NCI-H2196 (cell line): ENCODE results near the gene SLC25A44.
A peak's percentile ranks its signal among the peaks of the same experiment; 100 is the strongest.

Experiments used
- DNase-seq: peaks from one replicate; lab custom pipeline; 2025; ENCODE audit not compliant: unreplicated experiment; lab: John Stamatoyannopoulos, UW

SLC25A44 gene, protein sequence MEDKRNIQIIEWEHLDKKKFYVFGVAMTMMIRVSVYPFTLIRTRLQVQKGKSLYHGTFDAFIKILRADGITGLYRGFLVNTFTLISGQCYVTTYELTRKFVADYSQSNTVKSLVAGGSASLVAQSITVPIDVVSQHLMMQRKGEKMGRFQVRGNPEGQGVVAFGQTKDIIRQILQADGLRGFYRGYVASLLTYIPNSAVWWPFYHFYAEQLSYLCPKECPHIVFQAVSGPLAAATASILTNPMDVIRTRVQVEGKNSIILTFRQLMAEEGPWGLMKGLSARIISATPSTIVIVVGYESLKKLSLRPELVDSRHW

DNA sequence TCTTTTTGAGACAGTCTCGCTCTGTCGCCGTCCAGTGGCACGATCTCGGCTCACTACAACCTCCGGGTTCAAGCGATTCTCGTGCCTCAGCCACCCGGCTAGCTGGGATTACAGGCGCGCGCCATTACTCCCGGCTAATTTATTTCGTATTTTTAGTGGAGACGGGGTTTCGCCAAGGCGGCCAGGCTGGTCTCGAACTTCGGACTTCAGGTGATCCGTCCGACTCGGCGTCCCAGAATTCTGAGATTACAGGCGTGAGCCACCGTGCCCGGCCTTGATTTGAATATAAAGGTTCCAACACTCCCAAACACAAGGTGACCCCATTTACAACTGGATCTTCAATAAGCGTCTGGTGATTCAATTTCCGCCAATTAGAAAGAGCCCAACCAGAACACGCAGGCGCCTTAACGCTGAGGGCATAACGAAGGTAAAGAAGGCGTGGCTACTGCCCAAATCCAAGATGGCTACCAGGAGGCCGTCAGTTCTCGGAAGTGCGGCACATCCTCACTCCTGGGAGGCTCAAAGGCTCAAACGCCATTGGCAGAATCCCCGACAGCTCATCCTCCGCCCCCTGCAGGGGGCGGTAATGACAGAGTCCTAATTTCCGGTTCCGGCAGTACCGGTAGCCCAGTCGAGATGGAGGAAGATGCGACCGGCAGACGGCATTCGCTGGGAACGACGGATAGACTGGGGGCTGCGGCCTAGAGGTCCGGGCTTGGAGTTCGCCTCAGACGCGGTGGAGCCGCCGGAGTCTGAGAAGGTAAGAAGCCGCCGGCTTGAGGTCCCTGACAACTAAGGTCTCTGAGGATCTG is at the start of gene SLC25A44:
Gene SLC25A44, plus strand, starts transcription at position 617 of the 812 bp plus-strand sequence. CDS start 5,744 bp downstream, outside the sequence.
- peak; percentile 98 for DNase-seq

DNA sequence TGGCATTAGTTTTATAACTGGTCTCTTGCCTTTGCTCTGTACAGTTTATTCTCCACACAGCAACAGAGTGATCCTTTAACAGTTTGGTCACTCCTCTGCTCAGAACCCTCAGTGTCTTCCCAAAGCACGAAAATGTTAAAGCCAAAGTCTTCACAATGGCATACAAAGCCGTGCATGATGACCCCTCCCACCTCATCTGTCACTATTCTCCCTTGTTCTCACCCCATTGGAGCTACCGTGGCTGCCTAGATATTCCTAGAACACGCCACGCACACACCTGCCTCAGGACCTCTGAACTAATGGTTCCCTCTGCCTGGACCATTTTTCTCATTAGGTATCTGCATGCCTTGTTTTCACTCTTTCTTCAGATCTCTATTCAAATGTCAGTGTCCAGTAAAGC is 49.2 kb upstream of the SLC25A44 start:
- no peak for DNase-seq

DNA sequence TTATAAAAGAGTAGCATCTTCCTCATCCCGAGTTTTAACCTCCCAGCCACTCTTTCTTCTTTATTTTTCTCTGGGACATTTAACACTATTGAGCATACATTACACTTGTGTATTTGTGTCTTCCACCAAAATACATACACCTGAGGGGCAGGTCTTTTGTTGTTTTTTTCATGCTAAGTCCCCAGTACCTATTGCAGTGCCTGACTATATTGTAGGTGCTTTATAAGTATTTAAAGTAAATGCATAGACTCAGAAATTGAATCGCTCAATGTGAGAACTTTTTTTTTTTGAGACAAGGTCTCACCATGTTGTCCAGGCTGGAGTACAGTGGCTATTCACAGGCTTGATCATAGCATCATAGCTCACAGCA is 48.3 kb upstream of the SLC25A44 start:
- DNase-seq, result no peak

DNA sequence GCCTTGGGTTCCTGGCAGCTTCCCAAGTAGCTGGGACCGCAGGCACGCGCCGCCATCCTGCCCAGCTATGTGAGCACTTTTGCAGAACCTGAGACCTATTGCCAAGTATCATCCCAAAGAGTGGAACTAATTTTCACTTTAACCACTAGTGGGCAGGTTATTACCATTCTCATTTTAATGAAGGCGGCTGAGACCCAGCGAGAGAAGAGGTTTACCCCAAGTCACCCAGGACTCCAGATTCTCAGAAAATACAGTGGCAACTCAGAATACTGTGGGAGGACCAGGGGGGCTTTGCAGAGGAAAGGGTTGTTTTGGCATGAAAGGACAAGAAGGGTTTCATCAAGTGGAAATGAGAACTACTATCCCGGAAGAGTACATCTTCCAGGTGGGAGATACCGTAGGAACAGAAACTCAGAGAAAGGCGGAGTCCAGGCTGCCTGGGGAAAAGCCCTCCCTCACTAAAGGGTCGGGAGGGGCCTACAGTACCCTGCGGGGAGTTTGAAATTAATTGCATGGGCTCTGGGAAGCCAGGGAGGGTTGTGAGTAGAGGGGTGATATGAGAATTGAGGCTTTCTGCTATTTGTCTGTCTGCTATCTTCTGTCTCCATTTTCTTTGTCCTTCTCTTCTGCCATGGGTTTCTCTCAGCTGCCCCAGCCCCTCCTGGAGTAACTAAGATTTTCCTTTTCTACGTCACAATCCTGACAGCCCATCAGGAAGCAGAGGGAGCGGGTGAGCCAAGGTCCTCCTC is 47.7 kb upstream of the SLC25A44 start:
- DNase-seq, result peak; percentile 91

DNA sequence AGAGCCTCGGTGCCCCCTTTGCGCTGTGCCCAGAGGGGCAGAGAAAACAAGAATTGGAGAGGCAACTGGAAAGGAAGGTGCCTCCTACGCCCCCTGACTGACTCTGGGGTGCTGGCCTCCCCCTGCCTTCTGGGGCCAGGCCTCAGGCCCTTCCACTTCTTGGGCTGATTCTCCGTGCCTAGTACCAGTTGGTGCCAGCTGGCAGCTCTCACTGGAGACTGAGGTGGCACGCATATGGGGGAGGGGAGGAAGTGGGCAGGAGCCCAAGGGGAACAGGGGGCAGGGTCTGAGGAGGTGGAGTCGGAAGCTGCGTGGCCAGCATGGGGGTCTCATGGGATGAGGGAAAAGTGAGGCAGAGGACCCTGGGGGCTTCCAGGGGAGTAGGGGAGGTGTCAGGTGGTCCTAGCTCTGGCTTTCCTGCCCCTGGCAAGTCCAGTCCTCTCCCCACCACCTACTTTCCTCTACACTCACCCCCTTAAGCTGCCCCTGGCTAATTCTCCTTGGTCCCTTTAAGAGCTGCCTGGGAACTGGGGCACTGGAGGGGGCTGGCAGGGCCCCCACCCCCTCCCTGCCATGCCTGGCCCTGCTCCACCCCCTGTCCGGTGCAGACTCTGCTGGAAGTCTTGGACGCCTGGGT is 47.0 kb upstream of the SLC25A44 start:
- DNase-seq, result no peak

DNA sequence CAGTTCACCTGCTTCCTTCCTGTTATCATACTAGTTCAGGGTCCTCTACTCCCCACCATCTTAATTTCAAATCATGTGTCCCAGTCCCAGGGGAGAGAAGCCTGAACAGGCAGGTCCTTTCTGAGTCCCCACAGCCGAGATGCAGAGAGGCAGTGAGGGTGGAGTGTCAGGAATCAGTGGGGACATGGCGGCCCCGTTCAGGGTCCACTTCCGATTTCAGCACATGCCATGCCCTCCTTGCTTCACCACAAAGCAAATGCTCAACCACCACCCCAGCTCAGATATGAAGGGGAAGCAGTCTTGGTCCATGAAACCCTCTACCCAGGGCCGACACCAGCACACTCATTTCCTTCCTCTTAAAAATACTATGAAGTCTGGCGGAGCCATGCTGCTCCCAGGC is 45.7 kb upstream of the SLC25A44 start:
- DNase-seq, result no peak

DNA sequence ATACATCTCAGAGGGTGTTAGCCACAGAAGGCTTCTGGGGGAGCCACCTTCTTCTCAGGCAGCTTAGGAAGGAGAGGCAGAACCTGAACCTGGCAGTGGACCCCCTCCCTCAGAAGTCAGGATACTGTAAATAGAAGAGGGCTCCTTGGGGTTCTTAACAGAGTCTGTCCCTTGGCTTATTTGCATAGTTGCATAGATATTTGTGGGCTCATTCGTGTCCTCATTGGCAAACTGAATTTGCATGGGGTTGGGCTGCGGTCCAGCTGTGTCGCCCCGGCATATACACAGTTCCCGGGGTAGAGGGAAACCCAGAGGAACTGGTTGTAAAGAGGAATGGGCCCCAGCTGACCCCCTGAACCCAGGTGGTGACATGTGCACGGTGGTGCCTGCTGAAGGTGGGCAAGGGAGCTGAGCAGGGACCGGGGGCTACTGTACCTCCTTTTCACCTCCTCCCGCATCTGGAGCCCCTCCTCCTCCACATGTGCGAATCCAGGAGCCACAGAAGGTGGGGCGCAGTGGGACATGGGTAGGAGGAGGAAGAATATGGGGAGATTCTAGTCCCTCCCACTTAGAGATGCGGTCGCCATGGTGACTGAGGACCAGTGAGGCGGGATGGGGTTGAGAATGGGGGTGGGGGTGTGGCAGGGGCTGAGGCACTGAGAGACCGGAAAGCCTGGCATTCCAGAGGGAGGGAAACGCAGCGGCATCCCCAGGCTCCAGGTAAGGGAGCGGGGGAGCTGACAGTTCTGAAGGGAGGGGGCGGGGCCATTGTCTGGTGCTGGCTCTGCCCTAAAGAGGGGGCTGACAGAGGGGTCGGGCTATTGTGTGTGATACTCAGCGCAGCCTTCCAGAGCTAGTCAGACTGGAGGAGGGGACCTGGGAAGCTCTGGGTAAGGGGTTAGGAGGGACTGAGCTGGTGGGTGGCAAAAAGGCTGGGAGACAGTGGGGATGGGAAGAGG is 44.3 kb upstream of the SLC25A44 start:
- DNase-seq, result no peak

DNA sequence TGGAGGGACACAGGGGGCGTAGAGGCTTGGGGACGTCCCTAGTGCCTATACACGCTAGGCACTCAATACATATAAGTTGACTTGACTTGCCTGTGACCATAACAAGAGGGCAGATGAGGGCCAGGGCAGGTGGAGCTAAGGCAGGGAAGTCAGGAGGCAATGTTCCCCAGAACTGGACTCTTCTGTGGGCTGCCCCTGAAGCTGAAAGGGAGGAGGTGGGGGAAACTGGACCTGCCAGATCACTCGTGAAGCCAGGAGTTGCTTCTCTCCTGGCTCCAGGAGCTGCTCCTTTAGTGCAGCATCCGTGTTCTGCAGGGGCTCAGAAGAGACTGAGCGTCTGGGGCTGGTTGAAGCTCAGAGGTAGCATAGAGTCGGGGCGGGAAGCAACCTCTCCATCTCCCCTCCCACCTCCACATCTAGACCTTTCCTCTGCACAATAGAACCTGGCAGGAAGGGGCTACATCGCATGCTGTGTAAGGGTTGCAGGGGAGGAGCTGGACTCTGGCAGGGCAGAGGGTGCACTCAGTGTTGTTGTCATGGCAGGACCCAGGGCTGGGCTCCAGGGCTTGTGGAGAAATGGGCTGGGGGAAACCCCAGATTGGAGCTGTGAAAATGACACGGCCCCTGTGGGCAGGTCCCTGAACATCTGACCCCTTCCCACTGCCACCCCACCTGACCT is 43.4 kb upstream of the SLC25A44 start:
- no peak for DNase-seq

DNA sequence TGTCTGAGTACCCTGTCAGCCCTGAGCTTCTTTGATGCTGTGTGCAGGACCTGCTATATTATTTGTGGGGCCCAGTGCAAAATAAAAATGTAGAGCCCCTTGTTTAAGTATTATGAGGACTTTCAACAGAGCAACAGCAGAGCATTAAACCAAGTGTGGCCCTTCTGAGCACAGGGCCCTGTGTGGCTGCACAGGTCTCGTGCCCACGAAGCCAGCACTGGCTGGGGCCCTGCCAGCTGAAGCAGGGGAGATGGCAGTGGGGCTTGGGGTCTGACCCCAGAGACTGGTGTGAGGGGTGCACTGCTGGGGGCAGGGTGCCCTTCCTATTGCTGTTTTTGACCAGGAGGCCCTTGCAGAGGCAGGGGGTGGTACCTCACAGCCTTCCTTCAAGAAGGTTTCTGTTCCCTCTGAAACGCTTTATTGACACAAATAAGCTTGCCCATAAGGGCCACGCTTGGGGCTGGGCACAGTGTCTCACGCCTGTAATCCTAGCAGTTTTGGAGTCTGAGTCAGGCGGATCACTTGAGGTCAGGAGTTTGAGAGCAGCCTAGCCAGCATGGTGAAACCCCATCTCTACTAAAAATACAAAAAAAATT is 42.7 kb upstream of the SLC25A44 start:
- no peak for DNase-seq

DNA sequence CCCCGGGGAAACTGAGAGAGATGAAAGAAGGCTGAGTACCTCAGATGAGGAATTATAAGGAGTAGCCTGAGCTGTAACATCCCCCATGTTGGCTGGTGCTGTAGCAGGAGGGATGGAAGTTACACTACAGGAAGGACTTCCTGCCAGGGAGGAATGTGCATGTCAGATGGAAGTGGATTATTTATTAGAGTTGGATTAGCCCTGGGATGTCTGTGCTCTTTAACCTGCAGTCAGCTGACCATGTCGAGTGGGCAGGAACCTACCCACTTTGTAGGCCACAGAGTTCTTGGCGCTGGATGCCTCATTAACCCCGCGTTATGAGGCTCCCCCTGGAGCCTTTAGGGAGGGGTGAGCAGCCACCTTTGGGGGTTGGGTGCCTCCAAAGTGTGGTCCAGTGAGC is 41.3 kb upstream of the SLC25A44 start:
- no peak for DNase-seq

DNA sequence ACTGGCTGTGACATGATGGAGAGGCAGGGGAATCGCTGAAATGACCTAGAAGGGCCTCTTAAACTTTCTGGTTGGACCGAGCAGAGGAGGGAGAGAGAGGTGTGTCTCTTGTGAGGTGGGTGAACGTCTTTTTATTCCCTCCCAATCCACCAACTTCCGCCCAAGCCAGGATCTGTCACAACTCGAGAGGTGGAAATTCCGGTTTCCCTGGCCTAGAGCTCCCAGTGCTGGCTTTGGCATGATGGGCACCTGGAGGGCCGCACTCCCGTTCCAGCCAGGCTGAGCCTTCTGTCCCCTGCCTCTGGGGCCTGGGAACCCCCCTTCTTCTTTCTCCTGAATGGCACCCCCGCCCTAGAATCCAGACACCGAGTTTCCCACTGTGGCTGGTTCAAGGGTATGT is 40.5 kb upstream of the SLC25A44 start, which contains the start of gene SEMA4A:
Gene SEMA4A, plus strand, starts transcription at position 224 of the 400 bp plus-strand sequence. CDS start 994 bp downstream, outside the sequence.
- DNase-seq, result no peak

DNA sequence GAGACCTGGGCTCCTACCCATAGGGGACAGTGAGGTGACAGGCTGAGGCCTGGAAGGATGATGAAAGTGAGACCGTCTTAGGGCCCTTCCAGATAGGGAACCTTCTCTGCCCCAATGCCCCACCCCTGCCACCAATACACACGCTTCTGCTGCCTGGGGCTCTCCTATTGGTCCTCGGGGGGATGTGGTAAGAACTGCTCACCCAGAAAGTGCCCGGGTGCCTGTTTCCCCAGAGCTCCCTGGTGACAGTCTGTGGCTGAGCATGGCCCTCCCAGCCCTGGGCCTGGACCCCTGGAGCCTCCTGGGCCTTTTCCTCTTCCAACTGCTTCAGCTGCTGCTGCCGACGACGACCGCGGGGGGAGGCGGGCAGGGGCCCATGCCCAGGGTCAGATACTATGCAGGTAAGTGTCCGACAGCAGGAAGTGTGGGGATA is 39.6 kb upstream of the SLC25A44 start:
- no peak for DNase-seq

DNA sequence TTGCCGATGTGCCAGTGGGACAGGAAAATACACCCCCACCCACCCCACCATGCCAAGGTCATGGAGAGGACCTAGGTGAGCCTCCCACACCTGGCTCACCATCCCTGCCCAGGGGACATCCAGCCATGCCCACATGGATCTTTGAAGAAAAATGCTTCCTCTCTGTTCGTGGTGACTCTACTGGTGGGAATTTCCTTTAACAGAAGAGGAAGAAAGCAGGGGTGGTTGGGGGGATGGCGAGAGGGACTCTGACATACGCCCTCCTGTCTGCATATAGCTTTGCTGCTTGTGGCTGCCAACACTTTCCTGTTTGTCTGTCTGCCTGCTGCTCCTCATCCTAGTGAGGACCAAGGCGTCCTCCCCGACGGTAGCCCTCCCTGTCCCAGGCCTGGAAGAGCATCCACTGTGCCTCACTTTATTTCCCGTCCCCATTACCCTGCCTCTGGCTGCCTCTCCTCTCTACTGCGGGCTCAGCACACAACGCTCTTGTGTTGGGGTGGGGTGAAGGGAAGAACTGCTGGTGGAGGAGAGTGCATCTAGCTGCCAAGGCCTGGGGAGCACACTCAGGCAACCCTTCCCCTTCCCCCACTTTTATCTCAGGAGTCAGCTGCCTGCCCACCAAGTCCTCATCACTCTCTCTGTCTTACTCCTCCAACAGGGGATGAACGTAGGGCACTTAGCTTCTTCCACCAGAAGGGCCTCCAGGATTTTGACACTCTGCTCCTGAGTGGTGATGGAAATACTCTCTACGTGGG is 38.0 kb upstream of the SLC25A44 start:
- DNase-seq, result no peak

DNA sequence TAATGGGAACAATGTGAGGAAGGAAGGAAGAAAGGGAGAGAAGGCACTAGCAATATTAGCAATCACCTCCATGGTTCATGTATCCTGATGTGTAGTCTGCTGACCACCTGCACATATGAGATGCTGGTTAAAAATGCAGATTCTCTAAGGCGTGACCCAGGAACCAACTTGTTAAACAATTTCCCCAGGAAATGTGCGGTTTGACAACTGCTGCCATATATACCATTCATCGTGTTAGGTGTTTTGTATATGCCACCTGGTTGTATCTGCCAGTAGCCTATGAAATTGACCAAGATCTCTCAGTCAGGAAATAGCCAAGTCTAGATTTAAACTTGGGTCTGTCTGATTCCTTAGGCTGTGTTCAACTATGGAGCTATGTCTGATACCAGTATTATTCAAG is 36.4 kb upstream of the SLC25A44 start:
- DNase-seq, result no peak

DNA sequence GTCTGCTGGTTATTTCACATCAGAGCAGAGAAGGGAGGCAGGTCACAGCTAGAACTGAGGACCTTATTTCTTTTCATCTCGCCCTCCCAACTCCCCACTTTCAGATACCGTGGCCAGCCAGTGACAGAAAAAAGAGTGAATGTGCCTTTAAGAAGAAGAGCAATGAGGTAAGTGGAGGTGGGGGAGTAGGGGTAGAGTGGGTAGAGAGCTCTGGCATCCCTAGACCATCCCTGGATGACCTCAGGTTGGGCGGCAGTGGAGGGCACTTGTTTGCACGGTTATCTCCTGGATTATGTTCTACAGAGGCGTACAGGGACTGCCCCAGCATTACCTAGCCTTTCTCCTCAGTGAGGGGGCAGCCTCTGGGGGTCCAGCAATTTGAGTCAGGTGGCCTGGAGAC is 35.9 kb upstream of the SLC25A44 start:
- DNase-seq, result no peak

DNA sequence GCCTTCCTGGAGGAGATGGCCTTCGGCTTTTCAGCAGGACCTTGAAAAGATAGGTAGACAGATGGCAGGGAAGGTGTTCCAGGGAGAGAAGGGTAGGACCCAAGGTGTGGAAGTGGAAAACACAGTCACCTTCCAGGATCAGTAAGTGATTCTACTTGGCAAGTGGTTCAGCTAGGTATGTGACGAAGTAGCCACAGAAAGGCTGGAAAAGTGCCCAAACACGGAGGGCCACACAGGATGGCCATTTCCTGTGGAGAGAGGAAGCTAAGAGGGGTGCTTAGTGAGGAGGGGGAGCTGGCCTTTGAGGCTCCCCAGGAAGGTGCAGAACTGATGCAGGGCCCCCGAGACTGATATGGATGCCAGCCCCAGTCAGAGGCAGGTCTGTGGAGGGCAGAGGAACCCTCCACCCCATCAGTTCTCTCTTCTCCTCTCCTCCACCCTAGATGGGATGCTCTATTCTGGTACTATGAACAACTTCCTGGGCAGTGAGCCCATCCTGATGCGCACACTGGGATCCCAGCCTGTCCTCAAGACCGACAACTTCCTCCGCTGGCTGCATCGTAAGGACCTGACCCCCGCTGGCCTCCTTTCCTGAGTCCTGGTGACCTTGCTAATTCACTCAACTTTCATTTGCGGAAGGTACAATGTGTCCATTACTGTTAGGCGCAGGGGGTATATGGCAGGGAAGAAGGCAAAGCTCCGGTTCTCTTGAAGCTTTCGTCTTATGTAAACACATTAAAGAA is 33.7 kb upstream of the SLC25A44 start:
- DNase-seq, result no peak

DNA sequence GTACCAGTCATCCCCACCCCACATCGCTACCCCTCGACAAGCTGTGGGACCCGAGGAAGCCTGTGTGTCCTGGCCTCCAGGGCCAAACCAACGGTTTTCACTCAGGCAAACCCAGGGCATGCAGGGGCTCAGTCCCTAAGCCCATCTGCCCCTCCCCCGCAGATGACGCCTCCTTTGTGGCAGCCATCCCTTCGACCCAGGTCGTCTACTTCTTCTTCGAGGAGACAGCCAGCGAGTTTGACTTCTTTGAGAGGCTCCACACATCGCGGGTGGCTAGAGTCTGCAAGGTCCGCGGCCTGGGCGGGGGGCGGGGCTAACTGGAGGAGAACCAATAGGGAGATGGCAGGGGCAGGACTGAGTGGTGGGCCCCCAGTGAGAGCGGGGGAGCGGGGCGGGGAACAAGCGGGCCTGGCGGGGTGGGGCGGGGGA is 33.1 kb upstream of the SLC25A44 start:
- DNase-seq, result no peak
